Measurements from ENCODE around the gene FUT9.

FUT9 gene

DNA sequence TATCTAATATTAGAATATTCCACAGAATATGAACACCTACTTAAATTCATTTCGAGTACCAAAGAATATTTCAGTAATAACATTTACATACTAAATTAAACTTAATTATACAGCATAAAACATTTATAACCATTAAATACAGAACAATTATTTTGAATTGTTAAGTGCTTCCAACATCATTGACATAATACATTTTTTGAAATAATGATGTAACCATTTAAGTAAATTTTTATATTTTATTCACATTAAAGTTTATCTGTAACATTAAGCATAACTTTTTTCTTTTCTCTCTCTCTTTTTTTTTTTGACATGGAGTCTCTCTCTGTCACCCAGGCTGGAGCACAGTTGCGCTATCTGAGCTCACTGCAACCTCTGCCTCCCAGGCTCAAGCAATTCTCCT, 44.5 kb downstream of the FUT9 start:
- TF ChIP-seq, protein P1, sequence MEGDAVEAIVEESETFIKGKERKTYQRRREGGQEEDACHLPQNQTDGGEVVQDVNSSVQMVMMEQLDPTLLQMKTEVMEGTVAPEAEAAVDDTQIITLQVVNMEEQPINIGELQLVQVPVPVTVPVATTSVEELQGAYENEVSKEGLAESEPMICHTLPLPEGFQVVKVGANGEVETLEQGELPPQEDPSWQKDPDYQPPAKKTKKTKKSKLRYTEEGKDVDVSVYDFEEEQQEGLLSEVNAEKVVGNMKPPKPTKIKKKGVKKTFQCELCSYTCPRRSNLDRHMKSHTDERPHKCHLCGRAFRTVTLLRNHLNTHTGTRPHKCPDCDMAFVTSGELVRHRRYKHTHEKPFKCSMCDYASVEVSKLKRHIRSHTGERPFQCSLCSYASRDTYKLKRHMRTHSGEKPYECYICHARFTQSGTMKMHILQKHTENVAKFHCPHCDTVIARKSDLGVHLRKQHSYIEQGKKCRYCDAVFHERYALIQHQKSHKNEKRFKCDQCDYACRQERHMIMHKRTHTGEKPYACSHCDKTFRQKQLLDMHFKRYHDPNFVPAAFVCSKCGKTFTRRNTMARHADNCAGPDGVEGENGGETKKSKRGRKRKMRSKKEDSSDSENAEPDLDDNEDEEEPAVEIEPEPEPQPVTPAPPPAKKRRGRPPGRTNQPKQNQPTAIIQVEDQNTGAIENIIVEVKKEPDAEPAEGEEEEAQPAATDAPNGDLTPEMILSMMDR (IDR thresholded peaks at IDR 0.05; ENCODE audit: low read length, missing control alignments): no peak
- no peak for DNase-seq (ENCODE audit: low read depth)
- no peak overlapping the region for H3K4me3 ChIP-seq (replicated peaks; ENCODE audit: low read depth, low read length)

DNA sequence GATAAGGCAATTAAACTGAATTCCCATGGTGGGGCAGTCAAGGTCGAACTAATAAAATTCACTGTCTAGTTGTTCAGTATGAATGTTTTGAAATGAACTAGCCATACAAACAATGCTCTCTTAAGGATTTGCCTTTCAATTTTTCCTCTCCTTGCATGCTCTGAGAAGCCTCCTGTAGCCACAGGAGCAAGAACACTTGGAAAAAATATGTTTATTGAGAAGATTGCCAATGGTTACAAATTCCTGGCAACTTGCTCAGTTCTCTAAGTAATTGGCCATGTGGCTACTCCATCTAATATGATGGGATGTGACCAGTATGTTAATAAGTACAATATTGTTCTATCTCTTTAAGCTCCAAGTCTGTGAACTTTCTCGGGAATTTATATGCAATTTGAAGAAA, 49.4 kb downstream of the FUT9 start:
- no peak overlapping the region for H3K4me3 ChIP-seq (replicated peaks; ENCODE audit: low read depth, low read length)
- TF ChIP-seq, protein P1 (IDR thresholded peaks at IDR 0.05; ENCODE audit: low read length, missing control alignments): no peak
- DNase-seq (ENCODE audit: low read depth): no peak

- no peak for DNase-seq (ENCODE audit: low read depth)
- TF ChIP-seq, protein P1 (IDR thresholded peaks at IDR 0.05; ENCODE audit: low read length, missing control alignments): no peak
- H3K4me3 ChIP-seq (replicated peaks; ENCODE audit: low read depth, low read length): no peak overlapping the region
Observed at GRCh38 chr6:96066376-96066775, 50.6 kb downstream of the FUT9 start.

DNA sequence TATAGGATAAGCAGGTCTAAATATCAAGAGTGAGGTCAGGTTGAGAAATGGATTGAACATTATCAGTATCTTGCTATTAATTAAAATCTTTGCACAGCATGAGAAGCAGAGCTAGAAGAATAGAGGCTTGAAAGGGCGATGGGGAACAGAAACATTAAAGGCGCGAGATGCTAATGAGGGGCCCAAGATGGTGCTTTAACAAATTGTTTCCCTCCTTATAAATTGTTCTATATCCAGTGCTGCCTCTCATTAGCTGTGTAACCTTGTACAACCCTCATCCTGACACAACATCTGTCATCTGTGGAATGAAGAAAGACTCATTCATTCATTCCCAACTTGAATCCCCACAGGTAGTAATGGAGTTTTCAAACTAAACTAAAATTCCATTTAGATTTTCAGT, 57.8 kb downstream of the FUT9 start:
- no peak overlapping the region for H3K4me3 ChIP-seq (replicated peaks; ENCODE audit: low read depth, low read length)
- DNase-seq (ENCODE audit: low read depth): no peak
- TF ChIP-seq, protein P1 (IDR thresholded peaks at IDR 0.05; ENCODE audit: low read length, missing control alignments): no peak

DNA sequence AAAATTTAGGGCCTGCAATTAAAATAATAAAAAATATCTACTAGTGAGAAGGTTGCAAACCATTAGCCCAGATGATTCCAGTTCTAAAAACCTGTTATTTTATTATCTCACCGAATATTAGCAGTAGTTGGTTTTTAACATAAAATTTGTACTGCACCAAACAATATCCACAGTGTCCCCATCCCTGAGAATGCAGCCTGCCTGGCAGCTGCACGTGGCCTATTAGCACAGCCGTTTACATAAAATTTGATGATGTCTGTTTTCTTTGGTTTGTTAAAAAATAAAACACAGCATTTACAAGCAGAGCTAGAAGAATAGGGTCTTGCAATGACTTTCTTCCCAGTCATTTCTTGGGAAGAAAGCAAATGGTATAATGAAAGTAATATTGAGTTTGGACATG, 58.2 kb downstream of the FUT9 start:
- no peak for DNase-seq (ENCODE audit: low read depth)
- TF ChIP-seq, protein P1 (IDR thresholded peaks at IDR 0.05; ENCODE audit: low read length, missing control alignments): no peak
- no peak overlapping the region for H3K4me3 ChIP-seq (replicated peaks; ENCODE audit: low read depth, low read length)

DNA sequence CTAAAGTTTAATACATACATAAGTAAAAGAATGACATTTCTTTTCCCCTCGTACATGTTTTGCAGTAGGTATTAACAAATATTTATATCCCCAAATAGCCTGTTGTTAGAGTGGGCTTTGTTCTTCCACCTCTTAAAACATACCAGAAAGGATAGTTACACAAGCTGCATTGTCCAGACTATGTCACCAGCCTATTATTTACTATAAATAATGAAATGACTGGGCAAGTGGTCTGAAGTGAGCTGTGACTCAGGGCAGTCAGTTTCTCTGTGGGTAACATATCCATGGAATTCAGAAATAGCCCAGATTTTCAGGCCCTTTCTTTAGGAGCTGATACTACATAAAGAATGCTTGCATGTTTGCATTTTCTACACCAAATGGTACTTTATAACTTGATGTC, 60.1 kb downstream of the FUT9 start:
- TF ChIP-seq, protein P1 (IDR thresholded peaks at IDR 0.05; ENCODE audit: low read length, missing control alignments): no peak
- no peak for DNase-seq (ENCODE audit: low read depth)
- no peak overlapping the region for H3K4me3 ChIP-seq (replicated peaks; ENCODE audit: low read depth, low read length)

DNA sequence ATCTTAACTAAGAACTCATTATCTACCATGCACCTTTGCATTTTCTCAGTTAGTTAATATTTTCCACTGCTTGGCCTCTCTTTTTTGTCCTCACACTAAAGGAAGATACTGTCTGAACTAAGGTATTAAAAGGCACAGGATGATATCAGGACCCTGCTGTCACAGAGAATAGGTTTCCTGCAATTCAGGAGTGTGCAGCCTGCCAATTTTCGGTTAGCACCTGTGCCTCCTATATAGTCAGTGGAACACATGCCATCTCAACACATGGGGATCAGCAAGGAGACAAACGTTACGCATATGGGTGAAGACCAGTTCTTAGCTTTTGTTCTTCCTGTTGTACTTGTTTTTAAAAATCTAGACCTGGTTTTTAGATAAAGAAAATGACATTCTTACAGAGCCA, 71.0 kb downstream of the FUT9 start:
- no peak overlapping the region for H3K4me3 ChIP-seq (replicated peaks; ENCODE audit: low read depth, low read length)
- DNase-seq (ENCODE audit: low read depth): no peak
- TF ChIP-seq, protein P1 (IDR thresholded peaks at IDR 0.05; ENCODE audit: low read length, missing control alignments): no peak

All from fibroblast of pulmonary artery (primary cell).